ENCODE data around the gene FAM78A.

FAM78A gene

GRCh38 chr9:131227112-131227958, 49.0 kb downstream of the FAM78A start:
- TF ChIP-seq CTCF (IDR thresholded peaks at IDR 0.05; ENCODE audit: low read length), result no peak
- no peak for TF ChIP-seq EZH2phosphoT487 (IDR thresholded peaks at IDR 0.05; ENCODE audit: low read length)
- TF ChIP-seq EZH2 (optimal IDR thresholded peaks at IDR 0.05; ENCODE audit: low read depth, low read length), result no peak
- Histone ChIP-seq H3K4me1 (ENCODE audit: low read length) (no peaks in the 10 kb centered on the region), H3K27me3 (replicated peaks; ENCODE audit: insufficient read depth, low read length) (no peaks in the 10 kb centered on the region), H3K9ac (ENCODE audit: low read length) (no peak overlapping the region), H3F3A (ENCODE audit: insufficient read depth, low read length) (no peaks in the 10 kb centered on the region), H3K36me3 (replicated peaks; ENCODE audit: insufficient read depth, low read length) (peaks cover 7% of the 10 kb centered on the region; the same call in 1 of the 2 replicates), H4K20me1 (ENCODE audit: insufficient read depth, low read length) (no peaks in the 10 kb centered on the region), H3K27ac (ENCODE audit: low read length) (no peak overlapping the region), H2AFZ (ENCODE audit: low read length) (no peak overlapping the region), H3K9me3 (replicated peaks; ENCODE audit: insufficient read depth, low read length) (no peaks in the 10 kb centered on the region), H3K79me2 (ENCODE audit: low read length) (no peaks in the 10 kb centered on the region), H3K9me2 (replicated peaks; ENCODE audit: insufficient read depth, low read length) (no peaks in the 10 kb centered on the region), H3K4me2 (ENCODE audit: low read depth, low read length) (no peak overlapping the region), H3K4me3 (ENCODE audit: low read length) (no peak overlapping the region)
- DNase-seq, result no peak

GRCh38 chr9:131226226-131226625, 50.1 kb downstream of the FAM78A start:
- no peak overlapping the region for H2AFZ ChIP-seq (ENCODE audit: low read length)
- H3K4me2 ChIP-seq (ENCODE audit: low read depth, low read length), result no peak overlapping the region
- H3F3A ChIP-seq (ENCODE audit: insufficient read depth, low read length), result no peaks in the 10 kb centered on the region
- no peak for DNase-seq
- H3K27me3 ChIP-seq (replicated peaks; ENCODE audit: insufficient read depth, low read length), result no peaks in the 10 kb centered on the region
- no peaks in the 10 kb centered on the region for H3K79me2 ChIP-seq (ENCODE audit: low read length)
- H3K9ac ChIP-seq (ENCODE audit: low read length), result no peak overlapping the region
- TF ChIP-seq CTCF (IDR thresholded peaks at IDR 0.05; ENCODE audit: low read length) (no peak), EZH2phosphoT487 (IDR thresholded peaks at IDR 0.05; ENCODE audit: low read length) (no peak), EZH2 (optimal IDR thresholded peaks at IDR 0.05; ENCODE audit: low read depth, low read length) (no peak)
- H3K9me2 ChIP-seq (replicated peaks; ENCODE audit: insufficient read depth, low read length), result no peaks in the 10 kb centered on the region
- no peaks in the 10 kb centered on the region for H3K9me3 ChIP-seq (replicated peaks; ENCODE audit: insufficient read depth, low read length)
- no peaks in the 10 kb centered on the region for H4K20me1 ChIP-seq (ENCODE audit: insufficient read depth, low read length)
- no peaks in the 10 kb centered on the region for H3K4me1 ChIP-seq (ENCODE audit: low read length)
- no peak overlapping the region for H3K27ac ChIP-seq (ENCODE audit: low read length)
- H3K4me3 ChIP-seq (ENCODE audit: low read length), result no peak overlapping the region
- H3K36me3 ChIP-seq (replicated peaks; ENCODE audit: insufficient read depth, low read length), result 0 out of 2 replicates have a peak, but pooled peaks cover 3% of the 10 kb centered on the region

GRCh38 chr9:131222460-131222859, 53.9 kb downstream of the FAM78A start:
- no peaks in the 10 kb centered on the region for H3K36me3 ChIP-seq (replicated peaks; ENCODE audit: insufficient read depth, low read length)
- no peak overlapping the region for H3K4me3 ChIP-seq (ENCODE audit: low read length)
- no peak overlapping the region for H3K9ac ChIP-seq (ENCODE audit: low read length)
- no peaks in the 10 kb centered on the region for H3K79me2 ChIP-seq (ENCODE audit: low read length)
- no peaks in the 10 kb centered on the region for H3K27me3 ChIP-seq (replicated peaks; ENCODE audit: insufficient read depth, low read length)
- no peaks in the 10 kb centered on the region for H3K4me1 ChIP-seq (ENCODE audit: low read length)
- no peak for TF ChIP-seq EZH2 (optimal IDR thresholded peaks at IDR 0.05; ENCODE audit: low read depth, low read length)
- no peak for TF ChIP-seq EZH2phosphoT487 (IDR thresholded peaks at IDR 0.05; ENCODE audit: low read length)
- no peak for TF ChIP-seq CTCF (IDR thresholded peaks at IDR 0.05; ENCODE audit: low read length)
- DNase-seq, result no peak
- no peaks in the 10 kb centered on the region for H3K9me3 ChIP-seq (replicated peaks; ENCODE audit: insufficient read depth, low read length)
- no peaks in the 10 kb centered on the region for H3K9me2 ChIP-seq (replicated peaks; ENCODE audit: insufficient read depth, low read length)
- H3F3A ChIP-seq (ENCODE audit: insufficient read depth, low read length), result no peaks in the 10 kb centered on the region
- no peak overlapping the region for H3K4me2 ChIP-seq (ENCODE audit: low read depth, low read length)
- no peak overlapping the region for H2AFZ ChIP-seq (ENCODE audit: low read length)
- H3K27ac ChIP-seq (ENCODE audit: low read length), result no peak overlapping the region
- H4K20me1 ChIP-seq (ENCODE audit: insufficient read depth, low read length), result no peaks in the 10 kb centered on the region
